Body of pancreas (tissue), 4 donors: ENCODE data around the gene MGLL. TPM values are rescaled to one million over a fixed set of nuclear protein-coding genes. Genes with fewer than 3 reads are reported as not detected.

ENCODE experiments used
- ATAC-seq: fragments of 150-250 bp; one replicate; pipeline ENCODE4 v1.9.1; 2016
- DNase-seq, 4 donors: peaks; one replicate each; pipeline ENCODE4 v3.0.0-alpha.2; 2019
- H3K27ac ChIP-seq, 4 donors: fragments of 200-600 bp; sonication (generic); 1 replicate in 3 of 4; 2 replicates in 1 of 4; pipeline versions ENCODE4 v1.5.1 to v1.6.1; 2016 to 2019; ENCODE audit warnings: mild to moderate bottlenecking in 1 of 4, mixed read lengths in 1 of 4, moderate library complexity in 1 of 4
- H3K27me3 ChIP-seq, 2 donors: fragments of 200-600 bp; sonication (generic); one replicate each; pipeline ENCODE4 v1.6.0; 2016; ENCODE audit warnings: mild to moderate bottlenecking in 1 of 2
- H3K36me3 ChIP-seq, 2 donors: fragments of 200-600 bp; sonication (generic); replicated peaks in 1 of 2; 2 replicates each; pipeline ENCODE4 v1.5.1; 2016; ENCODE audit warnings: low read depth in 2 of 2; ENCODE audit not compliant: insufficient read depth in 1 of 2
- H3K4me1 ChIP-seq: fragments of 200-600 bp; sonication (generic); one replicate; pipeline ENCODE4 v1.6.0; 2016
- H3K4me3 ChIP-seq, 2 donors: fragments of 200-600 bp; sonication (generic); 1 replicate in 1 of 2; 2 replicates in 1 of 2; pipeline ENCODE4 v1.5.1; 2016 to 2019
- H3K9me3 ChIP-seq, 3 donors: fragments of 200-600 bp; sonication (generic); 1 replicate in 2 of 3; 2 replicates in 1 of 3; pipeline ENCODE4 v1.5.1; 2016
- CTCF ChIP-seq, 7 experiments: fragments of 450-650 bp in 4 of 7; fragments of 200-600 bp in 3 of 7; sonication (generic) in 3 of 7; IDR thresholded peaks; one replicate each; pipeline ENCODE4 v1.5.1; 2016 to 2019; ENCODE audit warnings: antibody characterized with exemption in 7 of 7
- POLR2A ChIP-seq, 3 donors: fragments of 450-650 bp; IDR thresholded peaks; one replicate each; pipeline ENCODE4 v1.6.1; 2016; ENCODE audit warnings: antibody characterized with exemption in 3 of 3, mild to moderate bottlenecking in 2 of 3
- WGBS, 2 donors: methylation state at CpG; one replicate each; pipeline ENCODE4 v1.1.5; 2017; 5-methylcytosine and 5-hydroxymethylcytosine counted together
- intact Hi-C: fragments of 100-400 bp; cut with DNase I; formaldehyde crosslinking; loops from one replicate; pipeline ENCODE4 v1.15.1; 2023
- total RNA-seq, 2 donors: library from RNA; depleted of rRNA; stranded (reverse); fragments of >200 nt; gene quantifications; one replicate each; pipeline ENCODE4 v1.1.0, GENCODE V29; 2016

Gene MGLL
- total RNA-seq, 2 donors from 2014 or later = 14.8 to 20.2 TPM

- no peak overlapping the region for H3K27ac ChIP-seq
- no peak overlapping the region for H3K4me3 ChIP-seq
- H3K36me3 ChIP-seq = no peaks in the 10 kb centered on the region
- no peaks in the 10 kb centered on the region for H3K4me1 ChIP-seq
- intact Hi-C loops = no loop called here
- WGBS, 2 donors = 45 to 68% methylated on average over 7 of the region's 7 CpGs
- no peaks in the 10 kb centered on the region for H3K9me3 ChIP-seq
- H3K27me3 ChIP-seq = no peaks in the 10 kb centered on the region
- no peak for ATAC-seq
- TF ChIP-seq CTCF (IDR thresholded peaks at IDR 0.05) = no peak
- TF ChIP-seq POLR2A (IDR thresholded peaks at IDR 0.05) = no peak
- DNase-seq = peak in 1 of 4 donors; percentile 0
Measured at GRCh38 chr3:127728417-127729015, 93.8 kb downstream of the MGLL start.

- Histone ChIP-seq H3K4me1 (no peaks in the 10 kb centered on the region), H3K27me3 (no peaks in the 10 kb centered on the region), H3K36me3 (no peaks in the 10 kb centered on the region), H3K9me3 (no peaks in the 10 kb centered on the region), H3K4me3 (no peak overlapping the region), H3K27ac (no peak overlapping the region)
- 69 to 73% methylated on average over 3 of the region's 3 CpGs for WGBS, 2 donors
- TF ChIP-seq CTCF (IDR thresholded peaks at IDR 0.05) = no peak
- no peak for TF ChIP-seq POLR2A (IDR thresholded peaks at IDR 0.05)
- intact Hi-C loops = no loop called here
- no peak for ATAC-seq
- no peak for DNase-seq
Measured at GRCh38 chr3:127726894-127727293, 95.4 kb downstream of the MGLL start.

- intact Hi-C loops = no loop called here
- ATAC-seq (no peak), DNase-seq (no peak)
- Histone ChIP-seq H3K27me3 (no peaks in the 10 kb centered on the region), H3K36me3 (no peaks in the 10 kb centered on the region), H3K4me1 (peaks cover 10% of the 10 kb centered on the region), H3K9me3 (no peaks in the 10 kb centered on the region), H3K4me3 (no peak overlapping the region), H3K27ac (no peak overlapping the region)
- no peak for TF ChIP-seq CTCF (IDR thresholded peaks at IDR 0.05)
- no peak for TF ChIP-seq POLR2A (IDR thresholded peaks at IDR 0.05)
- WGBS, 2 donors = 44 to 50% methylated on average over 11 of the region's 11 CpGs
Measured at GRCh38 chr3:127723011-127723567, 99.2 kb downstream of the MGLL start.

- Histone ChIP-seq H3K4me3 (no peak overlapping the region), H3K4me1 (peaks cover 10% of the 10 kb centered on the region), H3K27ac (no peak overlapping the region), H3K36me3 (no peaks in the 10 kb centered on the region), H3K27me3 (no peaks in the 10 kb centered on the region), H3K9me3 (no peaks in the 10 kb centered on the region)
- intact Hi-C loops = no loop called here
- no peak for ATAC-seq
- no peak for DNase-seq
- 62 to 63% methylated on average over 13 of the region's 13 CpGs for WGBS, 2 donors
- no peak for TF ChIP-seq POLR2A (IDR thresholded peaks at IDR 0.05)
- no peak for TF ChIP-seq CTCF (IDR thresholded peaks at IDR 0.05)
Measured at GRCh38 chr3:127722091-127722784, 100.1 kb downstream of the MGLL start.
